AG04449 (cell line): ENCODE results near the gene GALNT5.
A peak's percentile ranks its signal among the peaks of the same experiment; 100 is the strongest.
"Not testable (repeated sequence)": the region's sequence is repeated elsewhere in the genome, so short reads cannot be mapped to it uniquely, and the experiment has no call there.

ENCODE experiments used
- CTCF ChIA-PET: fragments of 350-600 bp; formaldehyde crosslinking; extraction: SDS; loops from one replicate; lab custom pipeline; 2021; ENCODE audit warnings: antibody characterized with exemption; lab: Yijun Ruan, JAX
- POLR2A ChIA-PET: fragments of 400-600, 350-600 bp; formaldehyde crosslinking; extraction: SDS; loops from one replicate; lab custom pipeline; 2020; ENCODE audit warnings: antibody characterized with exemption, inconsistent platforms; lab: Yijun Ruan, JAX
- DNase-seq: peaks from one replicate; pipeline ENCODE4 v3.0.0-alpha.2; 2010; ENCODE audit warnings: low read depth, low spot score
- H3K4me3 ChIP-seq: 2 replicates; pipeline ENCODE4 v1.5.1; 2011; ENCODE audit warnings: low read depth, mild to moderate bottlenecking, control low read depth, low read length
- TF ChIP-seq, protein P1 (sequence below): IDR thresholded peaks from one replicate; pipeline ENCODE4 v1.5.1; 2011; ENCODE audit warnings: mild to moderate bottlenecking, moderate library complexity, low read length, control low read depth, inconsistent platforms; ENCODE audit not compliant: insufficient read depth; ENCODE audit errors: missing control alignments

GALNT5 gene

GRCh38 chr2:157334335-157334734 lies 76.8 kb downstream of the GALNT5 start:
- ChIA-PET CTCF (interaction anchor here (0.9 to 25.7 kb wide), 10 partner anchors 9 to 261 kb away, joined by 3 to 370 read pairs (median 10); partner anchors contain the start of gene ERMN), POLR2A (no interaction called here)
- DNase-seq = no peak
- H3K4me3 ChIP-seq = no peak overlapping the region
- TF ChIP-seq, protein P1, sequence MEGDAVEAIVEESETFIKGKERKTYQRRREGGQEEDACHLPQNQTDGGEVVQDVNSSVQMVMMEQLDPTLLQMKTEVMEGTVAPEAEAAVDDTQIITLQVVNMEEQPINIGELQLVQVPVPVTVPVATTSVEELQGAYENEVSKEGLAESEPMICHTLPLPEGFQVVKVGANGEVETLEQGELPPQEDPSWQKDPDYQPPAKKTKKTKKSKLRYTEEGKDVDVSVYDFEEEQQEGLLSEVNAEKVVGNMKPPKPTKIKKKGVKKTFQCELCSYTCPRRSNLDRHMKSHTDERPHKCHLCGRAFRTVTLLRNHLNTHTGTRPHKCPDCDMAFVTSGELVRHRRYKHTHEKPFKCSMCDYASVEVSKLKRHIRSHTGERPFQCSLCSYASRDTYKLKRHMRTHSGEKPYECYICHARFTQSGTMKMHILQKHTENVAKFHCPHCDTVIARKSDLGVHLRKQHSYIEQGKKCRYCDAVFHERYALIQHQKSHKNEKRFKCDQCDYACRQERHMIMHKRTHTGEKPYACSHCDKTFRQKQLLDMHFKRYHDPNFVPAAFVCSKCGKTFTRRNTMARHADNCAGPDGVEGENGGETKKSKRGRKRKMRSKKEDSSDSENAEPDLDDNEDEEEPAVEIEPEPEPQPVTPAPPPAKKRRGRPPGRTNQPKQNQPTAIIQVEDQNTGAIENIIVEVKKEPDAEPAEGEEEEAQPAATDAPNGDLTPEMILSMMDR = no peak

DNA sequence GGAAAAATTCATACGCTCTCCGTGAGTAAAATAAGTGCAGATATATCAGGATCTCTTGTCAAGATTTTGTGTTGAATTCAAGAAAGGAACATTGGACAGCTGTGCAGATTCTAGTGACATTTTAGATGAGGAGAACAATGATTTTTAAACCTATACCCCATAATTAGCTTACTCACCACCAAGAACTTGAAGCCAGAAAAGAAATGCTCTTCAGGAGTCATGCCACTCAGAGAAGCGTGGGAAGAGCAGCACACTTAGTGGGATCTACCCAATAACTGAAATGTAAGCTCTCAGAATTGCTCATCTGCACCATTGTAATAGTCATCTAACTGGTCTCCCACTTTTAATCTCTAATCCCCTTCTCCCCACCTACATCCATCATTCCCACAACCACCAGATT lies 77.3 kb downstream of the GALNT5 start:
- TF ChIP-seq, protein P1 = no peak
- ChIA-PET CTCF (interaction anchor here (1.2 to 25.7 kb wide), 11 partner anchors 10 to 261 kb away, joined by 3 to 370 read pairs (median 10); partner anchors contain the start of gene ERMN), POLR2A (no interaction called here)
- H3K4me3 ChIP-seq = no peak overlapping the region
- no peak for DNase-seq

DNA sequence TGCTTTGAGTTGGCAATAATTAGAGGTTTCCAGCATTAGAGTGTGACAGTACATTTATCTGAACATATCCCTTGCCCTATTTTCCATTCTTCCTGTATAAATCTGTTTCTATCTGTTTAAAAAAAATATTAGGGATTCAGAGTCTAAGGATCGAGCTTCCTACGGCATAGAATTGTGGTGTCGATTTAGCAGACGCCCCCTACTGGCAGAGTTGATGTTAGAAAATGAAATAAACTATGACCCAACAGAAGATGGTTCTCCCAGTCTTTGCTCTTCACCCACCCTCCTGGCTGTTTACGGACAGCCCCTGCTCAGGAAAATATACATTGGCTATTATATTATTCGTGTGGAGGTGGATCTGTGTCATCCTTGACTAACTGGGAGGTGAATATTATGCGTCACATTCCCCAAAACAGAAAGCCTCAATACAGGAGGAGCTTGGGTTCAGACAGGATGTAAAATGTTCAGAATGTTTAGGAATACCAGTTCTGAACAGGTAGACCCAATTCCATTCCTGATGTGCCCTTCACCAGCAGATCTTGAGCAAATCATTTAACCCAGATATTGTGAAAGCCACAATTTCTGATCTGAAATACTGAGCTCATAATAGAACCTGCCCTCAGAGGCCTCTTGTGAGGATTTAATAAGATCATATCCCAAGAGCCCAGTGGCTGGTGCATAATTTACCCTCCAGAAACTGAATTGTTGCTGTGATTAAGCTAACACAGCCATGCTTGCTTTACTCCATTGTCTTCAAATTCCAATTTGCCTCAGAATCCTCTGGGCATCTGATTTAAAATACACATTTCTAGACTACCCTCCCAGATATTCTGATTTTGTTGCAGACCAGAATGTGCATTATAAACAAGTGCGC lies 78.9 kb downstream of the GALNT5 start:
- no peak for DNase-seq
- no peak overlapping the region for H3K4me3 ChIP-seq
- TF ChIP-seq, protein P1 = peak; percentile 45
- ChIA-PET POLR2A (interaction anchor here (0.6 kb wide), 1 partner anchor 1499 kb away, joined by 4 read pairs; no protein-coding TSS in a partner anchor), CTCF (interaction anchor here (0.6 to 25.7 kb wide), 28 partner anchors 6 to 435 kb away, joined by 3 to 370 read pairs (median 6); partner anchors contain the start of gene ERMN)

GRCh38 chr2:157337978-157338377 lies 80.5 kb downstream of the GALNT5 start:
- no peak overlapping the region for H3K4me3 ChIP-seq
- TF ChIP-seq, protein P1 = no peak
- no peak for DNase-seq
- ChIA-PET CTCF (interaction anchor here (2.4 to 25.7 kb wide), 6 partner anchors 8 to 151 kb away, joined by 11 to 370 read pairs (median 36); partner anchors contain the start of gene ERMN), POLR2A (no interaction called here)

DNA sequence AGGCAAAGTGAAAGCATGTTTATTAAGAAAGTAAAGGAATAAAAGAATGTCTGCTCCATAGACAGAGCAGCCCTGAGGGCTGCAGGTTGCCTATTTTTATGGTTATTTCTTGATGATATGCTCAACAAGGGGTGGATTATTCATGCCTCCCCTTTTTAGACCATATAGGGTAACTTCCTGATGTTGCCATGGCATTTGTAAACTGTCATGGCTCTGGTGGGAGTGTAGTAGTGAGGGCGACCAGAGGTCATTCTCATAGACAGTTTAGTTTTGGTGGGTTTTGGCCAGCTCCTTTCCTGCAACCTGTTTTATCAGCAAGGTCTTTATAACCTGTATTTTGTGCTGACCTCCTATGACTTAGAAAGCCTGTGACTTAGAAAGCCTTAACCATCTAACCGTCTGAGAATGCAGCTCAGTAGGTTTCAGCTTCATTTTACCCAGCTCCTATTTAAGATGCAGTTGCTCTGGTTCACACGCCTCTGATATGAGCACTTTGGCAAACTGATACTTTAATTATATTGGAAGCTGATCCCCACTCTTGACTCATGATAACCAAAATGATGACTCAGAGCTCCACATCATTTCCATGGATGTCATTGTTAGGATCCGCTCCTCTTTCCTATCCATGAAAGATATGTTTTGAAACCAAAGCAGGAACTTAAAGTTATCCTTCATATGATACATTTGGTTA lies 82.6 kb downstream of the GALNT5 start:
- ChIA-PET CTCF (interaction anchor here (0.7 to 25.7 kb wide), 4 partner anchors 10 to 38 kb away, joined by 3 to 370 read pairs (median 6); partner anchors contain the start of gene ERMN), POLR2A (no interaction called here)
- DNase-seq = no peak
- H3K4me3 ChIP-seq = no peak overlapping the region
- TF ChIP-seq, protein P1 = no peak

DNA sequence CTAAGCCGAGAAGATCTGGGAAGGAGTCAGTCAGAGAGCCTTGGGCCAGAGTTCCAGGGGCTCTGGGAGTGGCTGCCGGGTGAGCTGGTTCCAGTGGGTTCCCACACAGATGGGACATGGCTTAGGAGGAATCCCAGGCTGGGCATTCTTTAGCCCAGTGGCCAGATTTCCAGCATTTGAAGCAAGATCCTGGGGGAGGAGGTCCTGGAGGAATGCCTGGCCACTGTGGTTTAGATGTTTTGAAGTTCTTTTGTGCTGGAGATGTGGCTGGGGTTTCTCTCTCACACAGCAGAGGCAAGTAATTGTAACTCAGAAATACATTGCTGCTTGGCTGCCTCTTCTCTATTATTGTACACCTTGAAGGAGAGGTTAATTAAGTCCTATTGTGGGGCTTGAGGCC lies 83.9 kb downstream of the GALNT5 start:
- POLR2A ChIA-PET, DNase-seq, H3K4me3 ChIP-seq: not testable (repeated sequence)
- CTCF ChIA-PET = interaction anchor here (1.6 kb wide), 1 partner anchor 14 kb away, joined by 9 read pairs; no protein-coding TSS in a partner anchor
